Measurements from ENCODE around the gene COX6A1.

- no peak for TF ChIP-seq EZH2 (IDR thresholded peaks at IDR 0.05; ENCODE audit: low read length)
- no peak for TF ChIP-seq CTCF (optimal IDR thresholded peaks at IDR 0.05 in 1 of 3, IDR thresholded peaks at IDR 0.05 in 1 of 3, conservative IDR thresholded peaks at IDR 0.05 in 1 of 3; ENCODE audit: extremely low read depth in 1 of 3, insufficient read depth in 2 of 3, low read length in 3 of 3)
Measured at GRCh38 chr12:120417917-120418580, 19.9 kb upstream of the COX6A1 start.

Measured in keratinocyte (primary cell).